Measurements from ENCODE around the gene PRDM16. TPM values are rescaled to one million over a fixed set of nuclear protein-coding genes. Genes with fewer than 3 reads are reported as not detected.

The PRDM16 gene
- total and polyA plus RNA-seq, 2 of the 13 experiments (the other 11 are each of a cell fraction or from before 2014, with no cell fraction given), result 0.15 to 0.81 TPM

GRCh38 chr1:3115275-3116149 is 46.5 kb downstream of the PRDM16 start (continued):
- TF ChIP-seq ZBTB40 (IDR thresholded peaks at IDR 0.05) (no peak), ZBTB40 (CRISPR knock-in tag; IDR thresholded peaks at IDR 0.05) (0 out of 2 replicates have a peak, but pooled peaks have one; percentile 29), ZNF281 (CRISPR knock-in tag; IDR thresholded peaks at IDR 0.05; ENCODE audit: borderline replicate concordance) (peak; percentile 66; the same call in 1 of the 2 replicates), ZNF784 (CRISPR knock-in tag; IDR thresholded peaks at IDR 0.05; ENCODE audit: borderline replicate concordance) (no peak; the same call in 1 of the 2 replicates), JUND (CRISPR knock-in tag; IDR thresholded peaks at IDR 0.05) (no peak; the same call in 1 of the 2 replicates), POLR2G (IDR thresholded peaks at IDR 0.05; ENCODE audit: low read depth, low read length) (no peak), ZNF513 (CRISPR knock-in tag; conservative IDR thresholded peaks at IDR 0.05) (no peak), CSRNP1 (CRISPR knock-in tag; IDR thresholded peaks at IDR 0.05) (no peak), ZNF101 (CRISPR knock-in tag; IDR thresholded peaks at IDR 0.05; ENCODE audit: borderline replicate concordance, low read depth) (no peak), ZBTB7B (CRISPR knock-in tag; IDR thresholded peaks at IDR 0.05) (peak; percentile 97), ZNF577 (CRISPR knock-in tag; IDR thresholded peaks at IDR 0.05; ENCODE audit: borderline replicate concordance, low read depth) (no peak)
